SK-N-DZ (cell line): ENCODE measurements around the gene GRM8.

Experiments used
- DNase-seq: peaks from one replicate; pipeline ENCODE4 v3.0.0-alpha.2; 2015; ENCODE audit warnings: low spot score

Gene GRM8

GRCh38 chr7:127231415-127231814 lies 21.3 kb downstream of the GRM8 start:
- DNase-seq: no peak

- no peak for DNase-seq
Observed at GRCh38 chr7:127230192-127230925, 22.4 kb downstream of the GRM8 start.

GRCh38 chr7:127226685-127227374 lies 25.9 kb downstream of the GRM8 start:
- no peak for DNase-seq

- DNase-seq: no peak
Observed at GRCh38 chr7:127221731-127222130, 31.0 kb downstream of the GRM8 start.

- DNase-seq: no peak
Observed at GRCh38 chr7:127214956-127215718, 37.6 kb downstream of the GRM8 start.

GRCh38 chr7:127209886-127210285 lies 42.9 kb downstream of the GRM8 start:
- no peak for DNase-seq

- no peak for DNase-seq
Observed at GRCh38 chr7:127208860-127209259, 43.9 kb downstream of the GRM8 start.

- no peak for DNase-seq
Observed at GRCh38 chr7:127208351-127208750, 44.4 kb downstream of the GRM8 start.

- no peak for DNase-seq
Observed at GRCh38 chr7:127207806-127208205, 44.9 kb downstream of the GRM8 start.

- no peak for DNase-seq
Observed at GRCh38 chr7:127207230-127207629, 45.5 kb downstream of the GRM8 start.

- DNase-seq: no peak
Observed at GRCh38 chr7:127194571-127194970, 58.2 kb downstream of the GRM8 start.

- peak; percentile 56 for DNase-seq
Observed at GRCh38 chr7:127189886-127190285, 62.9 kb downstream of the GRM8 start.

GRCh38 chr7:127189074-127189473 lies 63.7 kb downstream of the GRM8 start:
- no peak for DNase-seq

- no peak for DNase-seq
Observed at GRCh38 chr7:127187740-127188139, 65.0 kb downstream of the GRM8 start.

- no peak for DNase-seq
Observed at GRCh38 chr7:127186686-127187085, 66.1 kb downstream of the GRM8 start.

- DNase-seq: no peak
Observed at GRCh38 chr7:127177156-127177555, 75.6 kb downstream of the GRM8 start.

- DNase-seq: no peak
Observed at GRCh38 chr7:127162366-127162765, 90.4 kb downstream of the GRM8 start.

- DNase-seq: no peak
Observed at GRCh38 chr7:127158659-127159058, 94.1 kb downstream of the GRM8 start.

- no peak for DNase-seq
Observed at GRCh38 chr7:127154958-127155357, 97.8 kb downstream of the GRM8 start.

GRCh38 chr7:127154101-127154500 lies 98.6 kb downstream of the GRM8 start:
- no peak for DNase-seq

GRCh38 chr7:127153315-127153714 lies 99.4 kb downstream of the GRM8 start:
- DNase-seq: no peak

- peak; percentile 68 for DNase-seq
Observed at GRCh38 chr7:127152423-127152822, 100.3 kb downstream of the GRM8 start.

GRCh38 chr7:127151379-127151778 lies 101.4 kb downstream of the GRM8 start:
- peak; percentile 66 for DNase-seq
